H9 (cell line): ENCODE data around the gene FCRL6. TPM values are rescaled to one million over a fixed set of nuclear protein-coding genes. Genes with fewer than 3 reads are reported as not detected.

ENCODE experiments used
- DNase-seq: peaks from one replicate; pipeline ENCODE4 v3.0.0-alpha.2; 2017
- H2AFZ ChIP-seq: one replicate; pipeline ENCODE4 v1.6.1; 2013; ENCODE audit warnings: mild to moderate bottlenecking, low read length, control low read depth, moderate library complexity
- H2AK5ac ChIP-seq: 2 replicates; pipeline ENCODE4 v1.6.1; 2013; ENCODE audit warnings: low read length, control low read depth, mixed read lengths; ENCODE audit not compliant: insufficient read length
- H2BK120ac ChIP-seq: one replicate; pipeline ENCODE4 v1.6.1; 2013; ENCODE audit warnings: low read depth, mild to moderate bottlenecking, low read length, control low read depth, inconsistent platforms; ENCODE audit not compliant: poor library complexity, severe bottlenecking
- H2BK12ac ChIP-seq: 2 replicates; pipeline ENCODE4 v1.6.1; 2013; ENCODE audit warnings: low read length, control low read depth, mixed read lengths, low read depth; ENCODE audit not compliant: insufficient read length
- H2BK15ac ChIP-seq: 2 replicates; pipeline ENCODE4 v1.6.1; 2013; ENCODE audit warnings: low read depth, low read length, control low read depth
- H2BK20ac ChIP-seq: one replicate; pipeline ENCODE4 v1.6.1; 2013; ENCODE audit warnings: low read depth, mild to moderate bottlenecking, low read length, control low read depth, inconsistent platforms; ENCODE audit not compliant: poor library complexity, severe bottlenecking
- H2BK5ac ChIP-seq: 2 replicates; pipeline ENCODE4 v1.6.1; 2013; ENCODE audit warnings: low read length, control low read depth, mixed read lengths; ENCODE audit not compliant: insufficient read length
- H3K14ac ChIP-seq: 2 replicates; pipeline ENCODE4 v1.6.1; 2013; ENCODE audit warnings: low read length, control low read depth; ENCODE audit not compliant: insufficient read depth
- H3K18ac ChIP-seq: 2 replicates; pipeline ENCODE4 v1.6.1; 2013; ENCODE audit warnings: low read depth, mild to moderate bottlenecking, mixed read lengths, low read length, control low read depth; ENCODE audit not compliant: insufficient read length
- H3K23ac ChIP-seq: 2 replicates; pipeline ENCODE4 v1.6.1; 2013; ENCODE audit warnings: low read length, control low read depth, mixed read lengths, low read depth; ENCODE audit not compliant: insufficient read length
- H3K23me2 ChIP-seq: 2 replicates; pipeline ENCODE4 v1.6.1; 2013; ENCODE audit warnings: low read depth, mild to moderate bottlenecking, mixed read lengths, low read length, control low read depth; ENCODE audit not compliant: insufficient read length, poor library complexity, severe bottlenecking
- H3K27ac ChIP-seq: 2 replicates; pipeline ENCODE4 v1.5.1; 2013; ENCODE audit warnings: low read length, control low read depth, mixed read lengths, low read depth; ENCODE audit not compliant: insufficient read length
- H3K27me3 ChIP-seq: 2 replicates; pipeline ENCODE4 v1.6.1; 2013; ENCODE audit warnings: low read length, control low read depth, inconsistent platforms; ENCODE audit not compliant: insufficient read depth
- H3K4ac ChIP-seq: 2 replicates; pipeline ENCODE4 v1.6.1; 2013; ENCODE audit warnings: low read depth, mild to moderate bottlenecking, control low read depth, inconsistent platforms, low read length, moderate library complexity
- H3K4me1 ChIP-seq: 2 replicates; pipeline ENCODE4 v1.6.1; 2013; ENCODE audit warnings: low read length, control low read depth, inconsistent platforms; ENCODE audit not compliant: insufficient read depth
- H3K4me2 ChIP-seq: 2 replicates; pipeline ENCODE4 v1.6.1; 2013; ENCODE audit warnings: low read length, control low read depth, mixed read lengths; ENCODE audit not compliant: insufficient read length, insufficient read depth
- H3K56ac ChIP-seq: 2 replicates; pipeline ENCODE4 v1.6.1; 2013; ENCODE audit warnings: low read depth, mild to moderate bottlenecking, mixed read lengths, low read length, control low read depth; ENCODE audit not compliant: insufficient read length
- H3K79me1 ChIP-seq: 2 replicates; pipeline ENCODE4 v1.6.1; 2013; ENCODE audit warnings: low read depth, mild to moderate bottlenecking, moderate library complexity, low read length, control low read depth, inconsistent platforms; ENCODE audit not compliant: insufficient read depth, poor library complexity, severe bottlenecking
- H3K79me2 ChIP-seq: 2 replicates; pipeline ENCODE4 v1.6.1; 2013; ENCODE audit warnings: low read length, control low read depth, inconsistent platforms; ENCODE audit not compliant: insufficient read depth
- H3K9ac ChIP-seq: 2 replicates; pipeline ENCODE4 v1.6.1; 2013; ENCODE audit warnings: low read length, control low read depth, mixed read lengths; ENCODE audit not compliant: insufficient read length; ENCODE audit errors: extremely low read depth
- H3K9me3 ChIP-seq: one replicate; pipeline ENCODE4 v1.6.1; 2013; ENCODE audit warnings: low read depth, low read length, inconsistent platforms; ENCODE audit not compliant: control insufficient read depth
- H3T11ph ChIP-seq: one replicate; pipeline ENCODE4 v1.6.1; 2013; ENCODE audit warnings: mild to moderate bottlenecking, low read length, control low read depth, inconsistent platforms
- H4K20me1 ChIP-seq: one replicate; pipeline ENCODE4 v1.6.1; 2013; ENCODE audit not compliant: control insufficient read depth, insufficient read length, insufficient read depth
- H4K5ac ChIP-seq: 2 replicates; pipeline ENCODE4 v1.6.1; 2013; ENCODE audit warnings: low read depth, mild to moderate bottlenecking, mixed read lengths, low read length, control low read depth; ENCODE audit not compliant: insufficient read length
- H4K8ac ChIP-seq: replicated peaks from 2 replicates; pipeline ENCODE4 v1.6.1; 2013; ENCODE audit warnings: low read length, control low read depth, mixed read lengths, low read depth; ENCODE audit not compliant: insufficient read length
- H4K91ac ChIP-seq: 2 replicates; pipeline ENCODE4 v1.6.1; 2013; ENCODE audit warnings: low read depth, mild to moderate bottlenecking, moderate library complexity, mixed read lengths, low read length, control low read depth; ENCODE audit not compliant: insufficient read length
- H3K27ac Mint-ChIP-seq, 3 experiments: 2 replicates in 2 of 3; 3 replicates in 1 of 3; pipeline ENCODE4 v1.8.0; 2020 to 2021; ENCODE audit warnings: mixed read lengths in 3 of 3, mild to moderate bottlenecking in 1 of 3, moderate library complexity in 1 of 3
- H3K27me3 Mint-ChIP-seq: 2 replicates; pipeline ENCODE4 v1.8.0; 2021; ENCODE audit warnings: low read depth, mild to moderate bottlenecking, moderate library complexity, mixed read lengths
- H3K36me3 Mint-ChIP-seq, 3 experiments: 2 replicates in 2 of 3; 3 replicates in 1 of 3; pipeline ENCODE4 v1.8.0; 2020 to 2021; ENCODE audit warnings: low read depth in 3 of 3, mixed read lengths in 3 of 3; ENCODE audit not compliant: insufficient read depth in 1 of 3
- H3K4me1 Mint-ChIP-seq, 2 experiments: 2 replicates each; pipeline ENCODE4 v1.8.0; 2020; ENCODE audit warnings: mixed read lengths in 2 of 2
- H3K4me3 Mint-ChIP-seq, 2 experiments: 2 replicates in 1 of 2; 3 replicates in 1 of 2; pipeline ENCODE4 v1.8.0; 2020 to 2021; ENCODE audit warnings: mild to moderate bottlenecking in 2 of 2, mixed read lengths in 2 of 2, moderate library complexity in 1 of 2
- H3K9me3 Mint-ChIP-seq, 2 experiments: 2 replicates in 1 of 2; 3 replicates in 1 of 2; pipeline ENCODE4 v1.8.0; 2020; ENCODE audit warnings: mild to moderate bottlenecking in 2 of 2, mixed read lengths in 2 of 2, moderate library complexity in 1 of 2
- CTCF ChIP-seq: fragments of 200-600 bp; sonication (generic); conservative IDR thresholded peaks from 3 replicates; pipeline ENCODE4 v1.8.0; 2021; ENCODE audit warnings: antibody characterized with exemption, mild to moderate bottlenecking
- WGBS: extraction: QIAGEN DNeasy Blood & Tissue Kit; methylation state at CpG from one replicate; pipeline ENCODE4 v1.1.7; 2013; ENCODE audit warnings: missing lambda C conversion rate, low lambda C conversion rate, mixed read lengths; ENCODE audit not compliant: insufficient read length; ENCODE audit errors: extremely low coverage; 5-methylcytosine and 5-hydroxymethylcytosine counted together
- total RNA-seq: library from RNA; stranded (reverse); gene quantifications from 2 replicates; pipeline ENCODE4 v1.2.1, GENCODE V29; 2021

Gene FCRL6
- total RNA-seq, 1 experiment from 2014 or later: not detected

- H4K20me1 ChIP-seq: no peaks in the 10 kb centered on the region
- no peak overlapping the region for H2BK5ac ChIP-seq
- H4K8ac ChIP-seq: no peak overlapping the region
- no peak overlapping the region for H2BK12ac ChIP-seq
- no peaks in the 10 kb centered on the region for H3K9me3 ChIP-seq
- no peak overlapping the region for H2AFZ ChIP-seq
- H2BK120ac ChIP-seq: no peak overlapping the region
- no peak overlapping the region for H3K9ac ChIP-seq
- Mint-ChIP-seq H3K4me3 (no peak overlapping the region), H3K4me1 (peaks cover 20 to 21% of the 10 kb centered on the region in 2 experiments), H3K27ac (no peak overlapping the region), H3K9me3 (no peaks in the 10 kb centered on the region; a peak in 1 of 5 replicates), H3K27me3 (peaks cover under 1% of the 10 kb centered on the region; the same call in 1 of the 2 replicates), H3K36me3 (peaks cover 5 to 15% (median 14%) of the 10 kb centered on the region in 3 experiments; a peak in 5 of 7 replicates)
- no peak overlapping the region for H3K4ac ChIP-seq
- H2AK5ac ChIP-seq: no peak overlapping the region
- no peak overlapping the region for H4K5ac ChIP-seq
- H3K23ac ChIP-seq: no peak overlapping the region
- no peak for TF ChIP-seq CTCF
- H3T11ph ChIP-seq: no peak overlapping the region
- H2BK20ac ChIP-seq: no peak overlapping the region
- no peak overlapping the region for H3K18ac ChIP-seq
- no peak overlapping the region for H3K27ac ChIP-seq
- no peak overlapping the region for H3K14ac ChIP-seq
- H3K23me2 ChIP-seq: no peaks in the 10 kb centered on the region
- H3K56ac ChIP-seq: no peak overlapping the region
- H3K4me1 ChIP-seq: peaks cover 5% of the 10 kb centered on the region; the same call in 1 of the 2 replicates
- no peaks in the 10 kb centered on the region for H3K27me3 ChIP-seq
- H2BK15ac ChIP-seq: no peak overlapping the region
- no peaks in the 10 kb centered on the region for H3K79me2 ChIP-seq
- H4K91ac ChIP-seq: no peak overlapping the region
- no CpG with 5 or more reads among the region's 3 CpGs for WGBS
- no peak for DNase-seq
- no peak overlapping the region for H3K4me2 ChIP-seq
- no peaks in the 10 kb centered on the region for H3K79me1 ChIP-seq
Measured at GRCh38 chr1:159786966-159787365, 15.2 kb upstream of the FCRL6 start.
